T-helper 2 cell (primary cell): ENCODE measurements around the gene SLC2A5.

Experiments
- DNase-seq, 5 experiments: peaks; one replicate each; pipeline versions ENCODE4 v3.0.0 to v3.0.0-alpha.2; 2012 to 2022

The SLC2A5 gene

DNA sequence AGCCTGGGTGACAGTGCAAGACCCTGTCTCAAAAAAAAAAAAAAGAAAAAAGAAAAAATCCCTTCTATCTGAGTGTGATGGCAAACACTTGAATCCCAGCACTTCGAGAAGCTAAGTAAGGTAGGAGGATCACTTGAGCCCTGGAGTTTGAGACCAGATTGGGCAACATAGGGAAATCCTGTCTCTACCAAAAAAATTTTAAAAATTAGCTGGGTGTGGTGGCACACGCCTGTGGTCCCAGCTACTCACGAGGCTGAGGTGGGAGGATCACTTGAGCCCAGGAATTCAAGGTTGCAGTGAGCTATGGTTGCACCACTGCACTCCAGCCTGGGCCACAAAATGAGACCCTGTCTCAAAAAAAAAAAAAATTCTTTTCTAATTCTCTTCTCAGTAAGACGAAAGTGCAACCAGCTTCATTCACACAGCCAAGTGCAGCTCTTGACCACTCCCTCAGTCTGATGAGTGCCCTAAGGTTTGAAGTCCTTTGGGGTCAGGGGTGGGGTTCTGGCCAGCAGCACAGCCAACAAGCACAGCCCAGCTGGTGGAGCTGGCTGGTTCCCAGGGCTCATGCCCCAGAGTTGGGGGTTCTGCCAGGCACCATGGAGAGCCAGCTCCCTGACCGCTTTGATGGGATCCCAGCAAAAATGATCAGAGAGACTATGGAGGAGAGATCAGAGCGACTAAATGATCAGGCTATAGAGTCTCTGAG is 8.0 kb downstream of the SLC2A5 start:
- DNase-seq, result no peak

DNA sequence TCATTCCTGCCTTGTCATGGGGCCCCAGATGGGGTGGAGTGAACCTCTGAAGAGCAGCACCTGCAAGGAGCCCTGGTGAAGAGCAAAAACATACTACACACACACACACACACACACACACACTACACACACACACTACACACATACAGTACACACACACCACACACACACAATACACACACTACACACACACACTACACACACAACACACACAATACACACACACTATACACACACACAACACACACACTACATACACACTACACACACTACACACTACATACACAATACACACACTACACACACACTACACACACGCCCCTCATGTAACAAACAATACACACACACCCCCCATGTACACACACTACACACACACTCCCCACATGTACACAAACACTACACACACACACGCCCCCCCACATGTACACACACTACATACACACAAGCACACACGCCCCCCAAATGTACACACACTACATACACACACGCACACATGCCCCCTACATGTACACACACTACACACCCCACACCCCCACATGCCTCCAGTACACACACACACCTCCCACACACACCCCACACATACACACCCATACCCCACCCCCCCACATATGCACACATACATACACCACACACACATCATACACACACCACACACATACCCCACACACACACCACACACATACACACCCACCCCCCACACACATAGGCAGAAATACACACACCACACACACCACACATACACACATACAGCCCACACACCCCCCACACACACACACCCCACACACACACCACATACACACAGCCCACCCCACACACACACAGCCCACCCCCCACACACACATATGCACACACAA is 9.3 kb downstream of the SLC2A5 start:
- no peak for DNase-seq

- DNase-seq, result no peak
These were observed 11.0 kb downstream of the SLC2A5 start for GRCh38 chr1:9058465-9058864.

GRCh38 chr1:9057851-9058250 is 11.6 kb downstream of the SLC2A5 start:
- no peak for DNase-seq

- DNase-seq, result no peak
These were observed 17.0 kb downstream of the SLC2A5 start for GRCh38 chr1:9052272-9053049.

GRCh38 chr1:9051379-9051778 is 18.1 kb downstream of the SLC2A5 start:
- DNase-seq, result no peak

- no peak for DNase-seq
These were observed 18.6 kb downstream of the SLC2A5 start for GRCh38 chr1:9050803-9051202.

DNA sequence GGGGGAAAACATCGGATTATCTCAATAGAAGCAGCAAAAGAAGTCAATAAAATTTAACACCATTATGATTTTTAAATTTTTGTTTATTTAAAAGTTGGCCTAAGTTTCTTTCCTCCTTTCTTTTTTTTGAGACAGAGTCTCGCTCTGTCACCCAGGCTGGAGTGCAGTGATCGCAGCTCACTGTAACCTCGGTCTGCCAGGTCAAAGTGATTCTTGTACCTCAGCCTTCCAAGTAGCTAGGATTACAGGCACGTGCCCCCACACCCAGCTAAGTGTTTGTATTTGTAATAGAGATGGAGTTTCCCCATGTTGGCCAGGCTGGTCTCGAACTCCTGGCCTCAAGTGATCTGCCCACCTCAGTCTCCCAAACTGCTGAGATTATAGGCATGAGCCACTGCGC is 20.9 kb downstream of the SLC2A5 start:
- DNase-seq, result no peak

DNA sequence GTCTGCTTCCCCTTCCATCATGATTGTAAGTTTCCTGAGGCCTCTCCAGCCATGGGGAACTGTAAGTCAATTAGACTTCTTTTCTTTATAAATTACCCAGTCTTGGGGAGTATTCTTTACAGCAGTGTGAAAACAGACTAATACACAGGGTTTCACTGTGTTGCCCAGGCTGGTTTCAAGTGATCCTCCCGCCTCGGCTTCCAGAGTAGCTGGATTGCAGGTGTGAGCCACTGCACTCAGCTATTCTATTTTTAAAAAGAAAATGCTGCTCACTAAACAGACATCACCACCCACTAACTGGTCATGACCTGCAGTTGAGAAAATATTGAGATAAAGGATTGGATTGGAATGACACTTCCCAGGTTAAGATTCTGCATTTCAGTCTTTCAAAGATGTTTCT is 22.4 kb downstream of the SLC2A5 start:
- no peak for DNase-seq

DNA sequence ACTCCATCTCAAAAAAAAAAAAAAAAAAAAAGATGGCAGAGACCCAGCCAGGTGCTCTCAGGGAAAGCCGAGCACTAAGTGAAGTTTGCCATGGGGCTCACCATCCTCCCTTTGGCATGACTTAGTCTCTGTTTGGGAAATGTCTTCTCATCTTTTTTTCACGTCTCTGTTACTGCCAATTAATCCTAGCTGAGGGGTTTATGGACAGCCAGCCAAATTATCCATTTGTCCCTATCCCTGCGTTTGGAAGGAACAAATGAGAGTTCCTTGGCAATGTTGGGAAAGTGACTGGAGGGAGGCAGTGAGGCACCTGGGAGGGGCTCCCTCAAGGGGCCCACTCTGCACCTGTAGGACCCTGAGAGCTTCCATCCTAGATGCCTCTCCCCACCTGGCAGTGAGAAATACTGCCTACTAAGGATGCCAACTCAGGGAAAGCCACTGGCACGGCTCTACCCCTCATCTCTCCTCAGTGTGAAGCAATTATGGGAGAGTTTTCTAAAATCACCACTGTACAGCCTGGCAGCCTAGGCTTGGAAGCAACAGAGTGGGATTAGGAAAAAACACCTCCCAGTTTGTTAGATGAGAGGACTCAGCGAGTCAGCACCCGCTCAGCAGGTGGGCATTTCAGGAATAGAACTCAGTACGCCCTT is 23.4 kb downstream of the SLC2A5 start:
- no peak for DNase-seq

DNA sequence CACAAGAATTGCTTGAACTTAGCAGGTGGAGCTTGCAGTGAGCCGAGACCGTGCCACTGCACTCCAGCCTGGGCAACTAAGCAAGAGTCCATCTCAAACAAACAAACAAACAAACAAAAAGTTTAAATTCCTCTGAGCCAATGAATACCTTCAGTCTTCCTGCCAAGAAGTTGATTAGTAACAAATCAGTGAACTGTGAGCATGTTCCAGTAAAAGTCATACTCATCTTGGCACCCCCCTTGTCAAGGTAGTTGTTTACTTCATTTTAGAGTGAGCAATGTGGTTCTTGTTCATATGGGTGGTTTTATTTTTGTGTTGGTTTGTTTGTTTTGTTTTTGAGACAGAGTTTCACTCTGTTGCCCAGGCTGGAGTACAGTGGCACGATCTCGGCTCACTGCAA is 25.2 kb downstream of the SLC2A5 start:
- no peak for DNase-seq

DNA sequence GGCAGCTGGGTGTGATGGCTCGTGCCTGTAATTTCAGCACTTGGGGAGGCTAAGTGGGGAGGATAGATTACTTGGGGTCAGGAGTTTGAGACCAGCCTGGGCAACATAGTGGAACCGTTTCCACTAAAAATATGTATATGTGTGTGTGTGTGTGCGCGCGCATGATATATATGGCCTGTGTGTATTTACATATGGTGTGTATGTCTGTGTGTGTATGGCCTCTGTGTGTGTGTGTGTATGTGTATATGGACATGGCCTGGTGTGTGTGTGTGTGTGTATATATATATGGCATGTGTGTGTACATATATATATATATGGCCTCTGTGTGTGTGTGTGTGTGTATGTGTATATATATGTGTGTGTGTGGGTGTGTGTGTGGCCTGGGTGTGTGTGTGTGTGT is 27.2 kb downstream of the SLC2A5 start:
- DNase-seq, result no peak

DNA sequence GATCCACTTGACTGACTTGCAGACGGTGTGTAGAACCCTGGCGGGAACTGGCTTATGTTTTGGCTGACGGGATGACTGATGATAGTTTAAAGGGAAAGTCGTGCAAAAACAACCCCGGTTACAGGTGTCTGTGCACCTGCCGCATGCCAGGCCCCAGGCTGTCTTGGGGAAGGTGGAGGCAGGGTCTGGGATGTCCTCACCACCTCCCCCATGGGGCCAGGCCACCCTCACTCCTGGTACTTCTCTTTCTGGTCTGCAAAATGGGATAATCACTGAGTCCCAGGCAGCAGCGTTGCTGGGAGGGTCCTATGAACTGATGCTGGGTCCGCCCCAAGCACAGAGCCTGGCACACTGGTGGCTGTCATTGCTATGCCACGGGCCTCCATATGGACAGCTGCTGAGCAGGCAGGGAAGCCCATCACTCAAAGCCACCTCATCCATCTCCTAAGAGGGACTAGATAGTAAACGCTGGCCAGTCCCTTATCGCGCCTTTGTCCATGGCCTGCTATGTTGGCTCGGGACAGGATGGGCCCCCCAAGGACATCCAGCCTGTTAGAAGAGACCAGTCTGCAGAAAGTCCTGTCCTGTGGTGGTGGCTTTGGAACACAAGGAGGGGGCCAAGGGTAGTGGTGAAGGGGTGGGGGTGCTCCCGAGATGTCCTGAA is 28.2 kb downstream of the SLC2A5 start:
- no peak for DNase-seq

DNA sequence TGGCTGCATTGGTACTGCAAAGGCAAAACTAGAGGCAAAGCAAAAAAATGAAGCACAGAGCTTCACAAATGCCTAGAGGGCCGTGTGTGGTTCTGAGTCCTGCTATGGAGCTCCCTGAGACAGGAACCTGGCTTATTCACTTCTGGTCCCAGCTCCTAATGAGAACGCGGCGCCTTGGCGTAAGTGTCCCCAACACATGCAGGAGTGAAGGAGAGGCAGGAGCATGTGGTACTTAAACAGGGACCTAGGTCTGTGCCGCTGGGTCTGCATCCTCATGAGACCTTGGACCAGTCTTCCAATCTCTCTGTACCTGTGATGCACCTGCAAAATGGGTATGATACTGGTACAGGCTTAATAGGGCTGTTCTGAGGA is 28.8 kb downstream of the SLC2A5 start:
- no peak for DNase-seq

- no peak for DNase-seq
These were observed 29.4 kb downstream of the SLC2A5 start for GRCh38 chr1:9039761-9040658.

DNA sequence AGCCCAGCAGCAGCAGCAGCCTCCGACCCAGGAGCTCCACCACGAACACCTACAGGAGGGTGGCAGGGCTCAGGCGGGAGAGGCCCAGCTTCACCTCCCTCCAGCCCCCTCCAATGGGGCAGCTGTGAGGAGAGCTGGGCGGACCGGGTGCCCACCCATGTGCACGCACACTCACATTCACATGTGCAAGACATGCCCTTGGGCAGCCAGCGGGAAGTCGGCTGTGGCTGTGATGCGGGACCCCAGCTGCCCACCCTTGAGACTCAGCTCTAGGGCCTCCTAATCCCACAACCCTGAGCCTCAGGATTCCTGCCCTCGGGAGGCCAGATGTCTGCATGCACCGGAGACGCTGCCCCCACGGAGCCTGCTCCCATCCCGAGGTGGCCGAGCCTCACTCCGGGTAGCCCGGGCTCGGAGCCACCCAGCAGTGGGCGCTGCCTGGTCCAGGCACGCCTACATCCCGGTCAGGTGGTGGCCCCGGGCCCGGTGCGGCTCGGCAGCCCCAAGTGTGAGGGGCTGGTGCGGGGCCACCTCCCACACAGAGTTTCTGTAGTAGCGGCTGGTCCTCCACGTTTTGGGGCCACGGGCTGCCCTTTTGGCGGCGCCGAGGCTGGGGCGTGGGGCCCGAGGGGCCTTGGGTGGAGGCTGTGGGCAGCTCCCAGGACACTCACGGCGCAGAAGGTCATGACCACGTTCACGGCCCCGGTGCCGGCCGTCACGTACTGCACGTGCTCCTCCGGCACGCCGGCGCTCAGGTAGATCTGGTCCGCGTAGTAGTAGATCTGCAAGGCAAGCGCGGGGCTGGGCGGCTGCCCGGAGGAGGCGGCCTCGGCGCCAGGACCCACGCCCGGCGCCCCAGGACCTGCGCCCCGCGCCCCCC is 30.3 kb downstream of the SLC2A5 start:
- no peak for DNase-seq

GRCh38 chr1:9038338-9038650 is 31.1 kb downstream of the SLC2A5 start:
- no peak for DNase-seq

GRCh38 chr1:9037476-9038337 is 31.7 kb downstream of the SLC2A5 start:
- no peak for DNase-seq

- DNase-seq, result no peak
These were observed 34.2 kb downstream of the SLC2A5 start for GRCh38 chr1:9035226-9035625.

DNA sequence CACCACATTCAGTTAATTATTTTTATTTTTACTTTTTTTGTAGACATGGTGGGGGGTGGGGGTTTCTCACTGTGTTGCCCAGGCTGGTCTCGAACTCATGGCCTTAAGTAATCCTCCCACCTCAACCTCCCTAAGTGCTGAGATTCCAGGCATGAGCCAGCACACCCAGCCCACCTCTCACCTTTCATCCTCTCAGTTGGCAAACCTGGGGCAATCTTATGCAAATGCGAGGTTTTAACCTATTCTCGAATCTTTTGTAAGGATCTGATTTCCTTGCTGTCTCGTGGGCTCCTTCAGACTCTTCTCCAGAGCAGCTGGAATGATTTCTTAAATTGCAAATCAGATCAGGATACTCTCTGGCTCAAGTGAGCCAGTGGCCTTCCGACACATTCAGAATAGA is 36.1 kb downstream of the SLC2A5 start:
- no peak for DNase-seq
